Sigmoid colon (tissue), 4 donors: ENCODE measurements around the gene CEP70.
"Not testable (repeated sequence)": the region's sequence is repeated elsewhere in the genome, so short reads cannot be mapped to it uniquely, and the experiment has no call there.

Source experiments
- EP300 ChIP-seq, 4 donors: sonication (generic); formaldehyde crosslinking; IDR thresholded peaks; one replicate each; pipeline ENCODE4 v1.6.1; 2017; ENCODE audit warnings: antibody characterized with exemption in 4 of 4
- POLR2A ChIP-seq, 2 donors: fragments of 450-650 bp; IDR thresholded peaks; one replicate each; pipeline ENCODE4 v1.6.1; 2016; ENCODE audit warnings: antibody characterized with exemption in 2 of 2, mild to moderate bottlenecking in 2 of 2, moderate library complexity in 2 of 2
- POLR2AphosphoS5 ChIP-seq, 4 donors: sonication (generic); formaldehyde crosslinking; IDR thresholded peaks; one replicate each; pipeline ENCODE4 v1.6.1; 2017; ENCODE audit warnings: antibody characterized with exemption in 4 of 4
- TF ChIP-seq, protein P1 (sequence below), 4 experiments: fragments of 450-650 bp in 3 of 4; fragments of 200-600 bp in 1 of 4; IDR thresholded peaks; one replicate each; pipeline ENCODE4 v1.5.1; 2016 to 2019; ENCODE audit warnings: antibody characterized with exemption in 4 of 4, mild to moderate bottlenecking in 3 of 4, moderate library complexity in 2 of 4

DNA sequence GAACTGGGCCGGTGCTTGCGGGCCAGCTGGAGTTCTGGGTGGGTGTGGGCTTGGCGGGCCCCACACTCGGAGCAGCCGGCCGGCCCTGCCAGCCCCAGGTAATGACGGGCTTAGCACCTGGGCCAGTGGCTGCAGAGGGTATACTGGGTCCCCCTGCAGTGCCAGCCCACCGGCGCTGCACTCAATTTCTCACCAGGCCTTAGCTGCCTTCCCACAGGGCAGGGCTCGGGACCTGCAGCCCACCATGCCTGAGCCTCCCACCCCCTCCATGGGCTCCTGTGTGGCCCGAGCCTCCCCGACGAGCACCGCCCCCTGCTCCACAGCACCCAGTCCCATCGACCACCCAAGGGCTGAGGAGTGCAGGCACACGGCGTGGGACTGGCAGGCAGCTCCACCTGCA, 109.4 kb downstream of the CEP70 start:
- not testable (repeated sequence) for TF ChIP-seq POLR2A, POLR2AphosphoS5, EP300 (IDR thresholded peaks at IDR 0.05)
- TF ChIP-seq, protein P1, sequence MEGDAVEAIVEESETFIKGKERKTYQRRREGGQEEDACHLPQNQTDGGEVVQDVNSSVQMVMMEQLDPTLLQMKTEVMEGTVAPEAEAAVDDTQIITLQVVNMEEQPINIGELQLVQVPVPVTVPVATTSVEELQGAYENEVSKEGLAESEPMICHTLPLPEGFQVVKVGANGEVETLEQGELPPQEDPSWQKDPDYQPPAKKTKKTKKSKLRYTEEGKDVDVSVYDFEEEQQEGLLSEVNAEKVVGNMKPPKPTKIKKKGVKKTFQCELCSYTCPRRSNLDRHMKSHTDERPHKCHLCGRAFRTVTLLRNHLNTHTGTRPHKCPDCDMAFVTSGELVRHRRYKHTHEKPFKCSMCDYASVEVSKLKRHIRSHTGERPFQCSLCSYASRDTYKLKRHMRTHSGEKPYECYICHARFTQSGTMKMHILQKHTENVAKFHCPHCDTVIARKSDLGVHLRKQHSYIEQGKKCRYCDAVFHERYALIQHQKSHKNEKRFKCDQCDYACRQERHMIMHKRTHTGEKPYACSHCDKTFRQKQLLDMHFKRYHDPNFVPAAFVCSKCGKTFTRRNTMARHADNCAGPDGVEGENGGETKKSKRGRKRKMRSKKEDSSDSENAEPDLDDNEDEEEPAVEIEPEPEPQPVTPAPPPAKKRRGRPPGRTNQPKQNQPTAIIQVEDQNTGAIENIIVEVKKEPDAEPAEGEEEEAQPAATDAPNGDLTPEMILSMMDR (IDR thresholded peaks at IDR 0.05), result not testable (repeated sequence)
